Ectodermal cell (in vitro differentiated cells): Measurements from ENCODE around the gene CACNA2D3.

Experiments
- H3K27ac ChIP-seq: 2 replicates; pipeline ENCODE4 v1.7.0; 2013; ENCODE audit warnings: mild to moderate bottlenecking, low read depth, low read length; ENCODE audit not compliant: insufficient read depth, poor library complexity, severe bottlenecking
- H3K27me3 ChIP-seq: 2 replicates; pipeline ENCODE4 v1.7.0; 2013; ENCODE audit warnings: mild to moderate bottlenecking, low read length; ENCODE audit not compliant: insufficient read depth, control insufficient read depth, poor library complexity, severe bottlenecking
- H3K36me3 ChIP-seq: one replicate; pipeline ENCODE4 v1.7.0; 2013; ENCODE audit warnings: low read length; ENCODE audit not compliant: control insufficient read depth, insufficient read depth
- H3K4me1 ChIP-seq: one replicate; pipeline ENCODE4 v1.7.0; 2013; ENCODE audit warnings: low read length; ENCODE audit not compliant: control insufficient read depth, insufficient read depth
- H3K4me3 ChIP-seq: 2 replicates; pipeline ENCODE4 v1.7.0; 2013; ENCODE audit warnings: low read depth, low read length, control low read depth; ENCODE audit not compliant: insufficient read depth
- H3K9me3 ChIP-seq: 2 replicates; pipeline ENCODE4 v1.7.0; 2013; ENCODE audit warnings: mild to moderate bottlenecking, low read length, moderate library complexity; ENCODE audit not compliant: control insufficient read depth
- WGBS, 2 experiments: methylation state at CpG; one replicate each; pipeline ENCODE4 v1.1.7; 2013; ENCODE audit warnings: missing lambda C conversion rate in 2 of 2; 5-methylcytosine and 5-hydroxymethylcytosine counted together

Gene CACNA2D3

DNA sequence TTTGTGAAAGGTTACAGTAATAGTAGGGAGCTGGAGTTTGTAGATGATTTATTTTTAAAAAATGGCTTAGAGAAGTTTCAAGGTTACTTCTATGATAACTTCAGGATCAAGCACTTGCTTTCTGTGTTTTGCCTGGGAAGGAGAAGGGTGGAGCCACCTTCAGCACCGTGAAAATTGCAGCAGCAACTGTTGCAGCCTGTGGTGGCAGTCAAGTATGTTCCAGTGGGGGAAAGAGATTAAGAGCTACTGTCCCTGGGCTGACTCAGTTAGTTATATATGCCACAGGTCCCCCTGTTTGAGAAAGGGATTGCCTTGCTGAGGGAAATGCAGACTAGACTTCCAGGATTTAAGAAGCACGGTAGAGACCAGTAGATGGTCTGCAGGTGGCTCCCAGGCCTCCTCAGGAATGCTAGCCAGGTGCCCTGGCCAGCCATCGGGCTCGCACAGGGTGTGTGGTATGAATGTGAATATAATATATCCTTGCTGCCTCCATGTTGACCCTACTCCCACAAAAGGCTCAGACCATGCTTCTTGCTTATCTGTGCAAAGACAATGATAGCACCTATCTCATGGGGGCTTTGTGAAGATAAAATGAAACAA, 389.5 kb downstream of the CACNA2D3 start:
- Histone ChIP-seq H3K27me3 (no peaks in the 10 kb centered on the region), H3K27ac (no peak overlapping the region), H3K9me3 (no peaks in the 10 kb centered on the region), H3K4me1 (no peaks in the 10 kb centered on the region), H3K4me3 (no peak overlapping the region), H3K36me3 (no peaks in the 10 kb centered on the region)
- 89 to 92% methylated on average over 4 of the region's 4 CpGs for WGBS, 2 experiments

DNA sequence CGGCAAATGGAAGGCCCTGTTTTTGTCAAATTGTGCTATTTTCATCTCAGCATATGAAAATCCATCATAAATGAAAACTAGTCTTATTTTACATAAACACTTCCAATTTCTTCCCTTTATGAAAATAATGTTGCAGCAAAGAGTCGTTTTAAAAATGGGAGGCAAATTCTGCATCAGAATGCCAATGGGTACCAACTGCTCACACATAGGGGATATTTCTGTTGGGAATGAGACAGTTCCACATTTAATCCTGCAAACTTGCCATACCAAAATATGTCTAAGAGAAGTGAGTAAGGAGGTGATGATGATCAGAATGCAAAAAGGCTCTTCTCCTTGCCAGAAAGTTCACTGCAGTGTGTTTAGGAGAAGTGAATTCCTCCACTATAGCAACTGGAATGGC, 391.7 kb downstream of the CACNA2D3 start:
- Histone ChIP-seq H3K36me3 (no peaks in the 10 kb centered on the region), H3K4me1 (no peaks in the 10 kb centered on the region), H3K9me3 (no peaks in the 10 kb centered on the region), H3K4me3 (no peak overlapping the region), H3K27me3 (no peaks in the 10 kb centered on the region), H3K27ac (no peak overlapping the region)
- 89 to 95% methylated on average over 2 of the region's 2 CpGs for WGBS, 2 experiments

DNA sequence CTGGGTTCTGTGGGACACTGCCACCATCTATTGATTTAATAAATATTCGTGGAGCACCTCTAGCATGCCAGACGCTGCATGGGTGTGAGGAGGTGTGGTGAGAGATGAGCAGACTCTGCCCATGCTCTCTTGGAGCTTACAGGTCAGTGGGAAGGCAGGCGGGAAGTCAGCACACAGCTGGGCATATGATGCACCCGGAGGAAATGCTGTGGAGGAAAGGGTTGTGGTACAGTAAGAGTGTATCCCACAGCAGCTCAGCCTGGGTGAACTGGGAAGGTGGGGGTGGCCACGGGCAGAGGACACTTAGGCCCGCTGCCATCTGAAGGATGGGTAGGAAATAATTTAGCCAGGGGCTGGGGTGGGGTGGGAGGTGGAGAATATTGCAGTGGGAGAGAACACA, 392.1 kb downstream of the CACNA2D3 start:
- H3K36me3 ChIP-seq = no peaks in the 10 kb centered on the region
- no peak overlapping the region for H3K4me3 ChIP-seq
- no peaks in the 10 kb centered on the region for H3K9me3 ChIP-seq
- H3K27me3 ChIP-seq = no peaks in the 10 kb centered on the region
- 92% methylated on average over 6 of the region's 6 CpGs for WGBS, 2 experiments
- H3K4me1 ChIP-seq = no peaks in the 10 kb centered on the region
- H3K27ac ChIP-seq = no peak overlapping the region

DNA sequence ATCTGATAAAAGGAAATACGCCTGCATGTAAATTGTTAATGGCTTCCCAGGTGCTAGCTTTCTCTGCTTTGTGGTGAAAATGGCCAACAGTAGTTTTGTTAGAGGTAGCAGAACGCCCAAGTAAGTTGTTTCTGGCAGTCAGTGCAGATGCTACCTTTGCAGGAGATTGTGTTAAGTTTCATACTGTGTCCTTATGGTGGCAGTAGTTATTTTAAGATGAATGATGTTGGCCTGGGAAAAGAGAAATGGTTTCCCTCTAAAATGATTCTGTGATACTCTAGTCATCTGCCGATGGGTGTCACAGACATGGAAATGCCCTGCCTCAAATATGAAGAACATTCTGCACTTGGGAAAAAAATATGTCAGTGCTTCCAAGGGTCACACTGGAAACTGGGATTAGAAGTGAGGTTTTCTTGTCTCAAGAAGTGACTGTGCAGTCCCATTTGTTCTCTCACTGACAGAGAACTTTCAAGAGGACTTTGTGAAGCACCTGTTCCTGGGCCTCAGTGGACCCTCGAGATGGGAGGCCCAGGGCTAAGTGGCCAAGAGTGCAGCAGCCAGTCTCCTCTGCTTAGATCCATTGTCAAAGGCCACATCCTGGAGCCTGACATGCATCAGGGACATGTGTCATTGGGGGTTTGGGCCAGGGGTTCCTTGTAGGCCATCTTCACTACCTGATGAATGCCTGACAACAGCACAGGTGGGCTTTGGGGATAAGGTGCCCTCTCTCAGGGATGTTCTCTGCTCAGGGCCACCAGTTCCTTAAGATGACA, 393.3 kb downstream of the CACNA2D3 start:
- H3K4me3 ChIP-seq = no peak overlapping the region
- H3K27ac ChIP-seq = no peak overlapping the region
- H3K4me1 ChIP-seq = no peaks in the 10 kb centered on the region
- 90 to 92% methylated on average over 4 of the region's 4 CpGs for WGBS, 2 experiments
- no peaks in the 10 kb centered on the region for H3K36me3 ChIP-seq
- no peaks in the 10 kb centered on the region for H3K27me3 ChIP-seq
- no peaks in the 10 kb centered on the region for H3K9me3 ChIP-seq

DNA sequence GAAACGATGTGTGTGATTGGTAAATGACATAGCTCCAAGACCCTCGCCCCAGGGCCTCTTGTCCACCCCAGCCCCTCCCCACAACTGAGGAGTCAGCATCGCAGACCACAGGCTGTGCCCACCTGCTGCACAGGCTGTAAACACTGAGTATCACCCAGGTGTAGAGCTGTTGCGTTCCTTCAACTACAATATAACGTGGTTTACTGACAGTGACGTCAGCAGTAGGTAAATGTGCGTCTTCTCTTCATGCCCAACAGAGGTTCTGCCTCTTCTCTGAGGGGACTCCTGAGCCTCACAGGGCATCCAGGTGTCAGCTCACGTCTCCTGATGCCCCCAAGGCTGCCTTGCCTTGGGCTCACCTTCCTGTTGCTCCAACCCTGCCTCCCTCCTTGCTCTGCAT, 395.1 kb downstream of the CACNA2D3 start:
- Histone ChIP-seq H3K9me3 (no peaks in the 10 kb centered on the region), H3K36me3 (no peaks in the 10 kb centered on the region), H3K27me3 (no peaks in the 10 kb centered on the region), H3K27ac (no peak overlapping the region), H3K4me3 (no peak overlapping the region), H3K4me1 (no peaks in the 10 kb centered on the region)
- 77 to 78% methylated on average over 8 of the region's 8 CpGs for WGBS, 2 experiments

DNA sequence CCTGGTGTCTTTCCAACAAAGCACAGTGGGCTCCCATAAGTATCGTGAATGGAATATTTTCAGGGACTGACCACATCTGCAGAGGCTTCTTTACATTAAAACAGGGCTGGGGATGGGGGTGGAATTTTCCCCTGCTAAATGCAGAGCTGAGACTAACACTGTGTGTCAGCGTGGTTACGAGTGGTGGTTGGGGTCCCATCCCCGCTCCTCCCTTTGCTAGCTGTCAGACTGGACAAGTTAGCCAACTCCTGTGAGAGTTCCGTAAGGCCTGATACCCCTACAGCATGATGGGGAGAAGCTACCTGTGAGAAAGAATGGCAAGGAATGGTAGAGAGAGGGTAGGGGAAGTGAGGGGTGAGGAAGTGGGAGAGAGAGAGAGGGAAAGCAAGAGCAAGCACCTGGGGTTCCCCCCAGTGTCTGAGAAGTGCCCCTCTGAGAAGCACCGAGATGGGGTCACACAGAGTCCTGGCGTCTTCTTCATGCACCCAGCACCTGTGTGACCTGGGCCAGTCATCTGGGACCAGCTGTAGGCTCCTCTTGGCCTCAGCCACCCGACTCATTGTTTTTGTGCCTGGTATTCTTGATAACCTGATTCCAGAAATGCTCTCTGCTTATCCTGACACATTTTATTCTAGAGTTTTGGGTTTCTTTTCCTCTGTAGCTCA, 395.8 kb downstream of the CACNA2D3 start:
- no peaks in the 10 kb centered on the region for H3K27me3 ChIP-seq
- H3K4me3 ChIP-seq = no peak overlapping the region
- WGBS, 2 experiments = 92 to 94% methylated on average over 8 of the region's 8 CpGs

DNA sequence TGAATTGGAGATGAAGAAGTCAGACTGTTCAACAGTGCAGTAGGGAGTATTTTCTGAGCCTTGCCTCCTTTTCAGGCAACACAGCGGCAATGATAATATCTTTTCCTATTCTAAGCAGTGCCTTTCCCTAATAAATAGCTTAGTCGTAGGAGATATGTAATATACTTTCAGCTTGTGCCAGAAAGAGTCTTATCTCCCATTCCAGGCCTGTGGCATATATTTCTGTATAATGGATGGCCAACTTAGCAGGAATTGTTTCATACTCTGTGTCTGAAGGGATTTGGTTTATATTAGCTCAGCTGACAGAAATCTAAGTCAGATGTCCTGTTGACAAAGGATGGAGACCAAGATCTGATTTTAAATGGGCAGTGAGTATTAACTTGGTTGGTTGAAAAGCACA, 397.1 kb downstream of the CACNA2D3 start:
- Histone ChIP-seq H3K9me3 (no peaks in the 10 kb centered on the region), H3K4me3 (no peak overlapping the region), H3K27ac (no peak overlapping the region), H3K36me3 (no peaks in the 10 kb centered on the region), H3K27me3 (no peaks in the 10 kb centered on the region), H3K4me1 (no peaks in the 10 kb centered on the region)
- 88 to 91% methylated on average over 2 of the region's 2 CpGs for WGBS, 2 experiments

More for the DNA sequence above, 395.8 kb downstream of the CACNA2D3 start:
- no peaks in the 10 kb centered on the region for H3K9me3 ChIP-seq
- no peaks in the 10 kb centered on the region for H3K36me3 ChIP-seq
- H3K4me1 ChIP-seq = no peaks in the 10 kb centered on the region
- H3K27ac ChIP-seq = no peak overlapping the region

DNA sequence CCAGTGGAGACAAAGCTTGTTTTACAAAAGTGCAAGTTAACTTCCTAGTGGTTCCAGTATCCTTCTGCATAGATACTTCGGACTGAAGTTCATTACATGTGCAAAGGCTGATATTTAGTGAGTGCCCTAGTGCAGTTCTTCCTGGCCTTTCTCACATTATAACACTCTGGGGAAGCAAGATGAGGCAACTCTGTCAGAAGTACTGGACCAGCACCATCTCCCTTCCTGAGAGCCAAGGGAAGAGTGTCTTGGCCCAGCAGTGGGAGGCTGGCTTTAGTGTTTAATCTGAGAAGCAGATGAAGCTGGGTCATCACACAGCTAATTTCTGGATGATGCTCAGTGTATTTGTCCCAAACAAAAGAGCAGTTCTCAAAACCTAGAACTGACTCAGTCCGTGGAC, 397.7 kb downstream of the CACNA2D3 start:
- H3K27me3 ChIP-seq = no peaks in the 10 kb centered on the region
- H3K4me3 ChIP-seq = no peak overlapping the region
- WGBS, 2 experiments = 92% methylated on average over 2 of the region's 2 CpGs
- no peaks in the 10 kb centered on the region for H3K9me3 ChIP-seq
- H3K27ac ChIP-seq = no peak overlapping the region
- H3K36me3 ChIP-seq = no peaks in the 10 kb centered on the region
- no peaks in the 10 kb centered on the region for H3K4me1 ChIP-seq

DNA sequence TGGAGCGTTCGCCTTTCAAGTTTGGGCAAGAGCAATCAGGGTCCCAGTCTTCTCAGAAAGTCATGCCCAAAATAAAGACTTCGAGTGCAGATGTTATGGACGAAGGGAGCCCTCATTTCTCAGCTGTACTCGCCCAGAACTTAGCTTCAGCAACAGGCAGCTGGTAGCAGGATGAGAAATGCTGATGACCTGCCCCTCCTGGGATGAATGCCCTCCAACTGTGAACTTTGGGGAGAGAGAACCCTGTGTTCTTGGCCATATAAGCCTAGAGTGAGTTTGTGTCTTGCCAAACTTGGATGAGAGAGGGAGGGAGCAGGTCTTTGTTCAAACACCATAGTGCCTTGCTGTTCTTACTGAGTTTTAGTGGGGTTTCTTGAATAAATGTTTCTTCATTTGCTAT, 405.2 kb downstream of the CACNA2D3 start:
- Histone ChIP-seq H3K27me3 (no peaks in the 10 kb centered on the region), H3K9me3 (no peaks in the 10 kb centered on the region), H3K4me1 (peaks cover 5% of the 10 kb centered on the region), H3K4me3 (no peak overlapping the region), H3K36me3 (no peaks in the 10 kb centered on the region), H3K27ac (no peak overlapping the region)
- 93% methylated on average over 5 of the region's 5 CpGs for WGBS, 2 experiments

DNA sequence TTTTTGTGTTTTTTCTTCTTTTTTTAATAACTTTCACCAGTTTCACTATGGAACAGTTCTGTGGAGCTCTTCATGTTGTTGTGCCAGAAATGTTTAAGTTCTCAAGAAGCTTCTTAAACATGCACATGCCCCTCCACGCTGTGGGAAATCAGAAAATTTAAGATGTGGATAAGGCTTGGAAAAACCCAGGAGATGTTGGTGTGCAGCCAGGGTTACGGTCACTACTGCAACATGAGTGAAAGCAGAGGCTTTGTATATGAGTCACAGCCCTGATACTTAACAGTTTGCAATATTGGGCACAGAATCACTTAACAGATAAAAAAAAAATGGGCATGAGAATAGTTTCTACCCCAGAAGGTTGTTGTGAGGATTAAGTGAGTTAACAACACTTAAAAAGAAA, 405.6 kb downstream of the CACNA2D3 start:
- no peak overlapping the region for H3K4me3 ChIP-seq
- H3K27me3 ChIP-seq = no peaks in the 10 kb centered on the region
- H3K9me3 ChIP-seq = no peaks in the 10 kb centered on the region
- WGBS, 2 experiments = 95 to 100% methylated on average over 2 of the region's 2 CpGs
- no peaks in the 10 kb centered on the region for H3K36me3 ChIP-seq
- no peak overlapping the region for H3K27ac ChIP-seq
- H3K4me1 ChIP-seq = peaks cover 5% of the 10 kb centered on the region
